Psoas muscle (tissue), 8 donors: Measurements from ENCODE around the gene ATP8B4. TPM values are rescaled to one million over a fixed set of nuclear protein-coding genes. Genes with fewer than 3 reads are reported as not detected.

Experiments
- ATAC-seq, 4 donors: fragments of 200-7000 bp; cut with Tn5 transposase; one replicate each; pipeline ENCODE4 v1.9.1; 2020; ENCODE audit warnings: moderate library complexity in 3 of 4, mild to moderate bottlenecking in 2 of 4
- DNase-seq, 2 donors: peaks; one replicate each; pipeline ENCODE4 v3.0.0-alpha.2; 2020
- H3K27ac ChIP-seq: fragments of 200-600 bp; one replicate; pipeline ENCODE4 v1.8.0; 2022
- H3K27me3 ChIP-seq, 3 donors: fragments of 200-600 bp in 1 of 3; one replicate each; pipeline versions ENCODE4 v1.6.1 to v1.8.0; 2013 to 2022; ENCODE audit warnings: low read length in 2 of 3, mild to moderate bottlenecking in 2 of 3, moderate library complexity in 1 of 3; ENCODE audit not compliant: insufficient read depth in 3 of 3
- H3K36me3 ChIP-seq, 2 donors: fragments of 200-600 bp in 1 of 2; one replicate each; pipeline versions ENCODE4 v1.6.1 to v1.8.0; 2013 to 2022; ENCODE audit warnings: low read depth in 1 of 2, mild to moderate bottlenecking in 1 of 2, moderate library complexity in 1 of 2; ENCODE audit not compliant: insufficient read depth in 1 of 2
- H3K4me1 ChIP-seq: fragments of 200-600 bp; one replicate; pipeline ENCODE4 v1.8.0; 2022
- H3K4me3 ChIP-seq: fragments of 200-600 bp; one replicate; pipeline ENCODE4 v1.8.0; 2022; ENCODE audit warnings: mild to moderate bottlenecking
- H3K9me3 ChIP-seq: fragments of 200-600 bp; one replicate; pipeline ENCODE4 v1.8.0; 2022
- WGBS, 3 donors: extraction: QIAGEN DNeasy Blood & Tissue Kit; methylation state at CpG; one replicate each; pipeline versions ENCODE4 v1.1.6 to v1.1.7; 2013; 5-methylcytosine and 5-hydroxymethylcytosine counted together
- intact Hi-C, 2 donors: fragments of 100-400 bp; cut with DNase I; formaldehyde crosslinking; loops; one replicate each; pipeline versions ENCODE4 v1.11.0 to v1.14.2; 2022
- polyA plus RNA-seq, 3 donors: library from polyadenylated mRNA; stranded (reverse); fragments of 200-250 nt; gene quantifications; one replicate each; pipeline ENCODE4 v1.2.3, GENCODE V29; 2013
- total RNA-seq, 4 donors: library from RNA; stranded (reverse); fragmentation: NEBNext Ultra II Directional in 2 of 4; extraction: Animal tissue kit (Norgen Biotek cat#: 25700) in 2 of 4; gene quantifications; one replicate each; pipeline versions ENCODE4 v1.2.1 to v1.2.4, GENCODE V29; 2021 to 2023
- TF ChIP-seq, protein P1 (sequence below): fragments of 200-600 bp; IDR thresholded peaks from one replicate; pipeline ENCODE4 v1.8.0; 2022; ENCODE audit warnings: antibody characterized with exemption
- donor health status: healthy with polysubstance abuse.
- donor health status: DM: no; HTN: no; CAD: no; lungs with moderate emphysema.
- donor health status: Bipolar disorder and iron deficiency.
- donor health status: healthy.
- donor health status: DM: yes; HTN: yes; CAD: no.
- donor health status: DM: no; HTN: no; CAD: no.
- donor health status: DM: no; HTN: no; CAD: no.
- donor health status: DM: yes; HTN: yes; CAD: no.

Gene ATP8B4
- total and polyA plus RNA-seq, 7 donors: 0.25 to 2.2 (median 1.0) TPM

DNA sequence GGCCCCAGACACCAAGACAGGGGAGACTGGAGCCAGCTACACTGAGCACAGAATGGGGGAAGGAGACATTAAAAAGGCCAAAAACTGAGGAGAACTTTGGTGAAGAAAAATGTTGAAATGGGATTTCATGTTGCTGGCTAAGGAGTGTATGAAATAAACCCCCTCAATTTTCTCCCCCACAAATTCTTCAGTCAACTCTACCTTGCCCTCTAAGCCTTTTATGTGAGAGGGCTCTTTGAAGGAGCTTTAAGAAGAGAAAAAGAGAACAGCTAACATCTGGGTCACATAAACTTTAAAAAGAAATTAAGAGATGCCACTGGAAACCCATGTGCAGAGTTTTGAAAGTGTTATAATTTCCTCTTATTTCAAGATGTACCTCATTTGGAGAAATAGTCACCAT, 88.6 kb downstream of the ATP8B4 start:
- DNase-seq (no peak), ATAC-seq (no peak)
- Histone ChIP-seq H3K9me3 (no peaks in the 10 kb centered on the region), H3K27ac (no peak overlapping the region), H3K36me3 (no peaks in the 10 kb centered on the region), H3K27me3 (no peaks in the 10 kb centered on the region), H3K4me1 (no peaks in the 10 kb centered on the region), H3K4me3 (no peak overlapping the region)
- TF ChIP-seq, protein P1, sequence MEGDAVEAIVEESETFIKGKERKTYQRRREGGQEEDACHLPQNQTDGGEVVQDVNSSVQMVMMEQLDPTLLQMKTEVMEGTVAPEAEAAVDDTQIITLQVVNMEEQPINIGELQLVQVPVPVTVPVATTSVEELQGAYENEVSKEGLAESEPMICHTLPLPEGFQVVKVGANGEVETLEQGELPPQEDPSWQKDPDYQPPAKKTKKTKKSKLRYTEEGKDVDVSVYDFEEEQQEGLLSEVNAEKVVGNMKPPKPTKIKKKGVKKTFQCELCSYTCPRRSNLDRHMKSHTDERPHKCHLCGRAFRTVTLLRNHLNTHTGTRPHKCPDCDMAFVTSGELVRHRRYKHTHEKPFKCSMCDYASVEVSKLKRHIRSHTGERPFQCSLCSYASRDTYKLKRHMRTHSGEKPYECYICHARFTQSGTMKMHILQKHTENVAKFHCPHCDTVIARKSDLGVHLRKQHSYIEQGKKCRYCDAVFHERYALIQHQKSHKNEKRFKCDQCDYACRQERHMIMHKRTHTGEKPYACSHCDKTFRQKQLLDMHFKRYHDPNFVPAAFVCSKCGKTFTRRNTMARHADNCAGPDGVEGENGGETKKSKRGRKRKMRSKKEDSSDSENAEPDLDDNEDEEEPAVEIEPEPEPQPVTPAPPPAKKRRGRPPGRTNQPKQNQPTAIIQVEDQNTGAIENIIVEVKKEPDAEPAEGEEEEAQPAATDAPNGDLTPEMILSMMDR: no peak
- intact Hi-C loops: no loop called here

DNA sequence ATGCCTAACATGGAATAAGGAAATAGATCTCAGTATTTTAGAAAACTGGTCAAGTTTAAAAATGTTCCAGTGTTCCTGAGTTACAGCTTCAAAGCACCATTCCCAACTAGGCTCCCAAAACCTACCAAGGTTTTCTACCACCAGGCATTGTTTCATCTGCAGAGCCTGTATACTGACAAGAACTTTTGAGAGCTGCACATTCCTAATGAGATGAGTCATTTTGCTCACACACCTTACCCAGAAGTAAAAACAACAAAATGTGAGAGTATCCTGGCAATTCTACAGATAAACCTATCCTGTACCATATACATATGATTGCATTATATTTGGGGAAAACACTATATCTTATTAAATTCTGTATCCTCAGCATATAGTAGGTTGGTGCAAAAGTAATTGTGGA, 90.7 kb downstream of the ATP8B4 start:
- intact Hi-C loops: no loop called here
- no peak for ATAC-seq
- Histone ChIP-seq H3K4me3 (no peak overlapping the region), H3K36me3 (no peaks in the 10 kb centered on the region), H3K4me1 (no peaks in the 10 kb centered on the region), H3K27ac (no peak overlapping the region), H3K27me3 (no peaks in the 10 kb centered on the region), H3K9me3 (no peaks in the 10 kb centered on the region)
- DNase-seq: no peak
- TF ChIP-seq, protein P1: no peak

DNA sequence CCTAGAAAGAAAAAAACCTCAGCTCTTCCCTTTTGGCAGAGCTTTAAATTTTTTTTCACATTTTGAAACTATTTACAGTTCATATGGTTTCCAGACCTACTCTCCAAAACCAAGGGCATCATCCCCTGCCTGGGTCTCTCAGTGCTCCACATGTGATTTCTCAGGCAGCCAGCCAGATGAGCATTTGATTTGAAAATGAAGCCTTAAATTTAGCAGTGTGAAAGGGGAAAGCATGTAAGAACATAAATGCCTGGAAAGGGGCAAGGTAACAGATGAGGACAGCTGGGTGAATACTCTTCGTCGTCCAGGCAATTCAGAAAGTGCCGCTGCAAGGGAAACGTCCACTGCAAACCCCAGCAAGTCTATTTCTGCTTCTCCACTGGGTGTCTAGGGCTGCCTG, 94.8 kb downstream of the ATP8B4 start:
- intact Hi-C loops: no loop called here
- Histone ChIP-seq H3K36me3 (no peaks in the 10 kb centered on the region), H3K27ac (no peak overlapping the region), H3K27me3 (no peaks in the 10 kb centered on the region), H3K4me1 (no peaks in the 10 kb centered on the region), H3K9me3 (no peaks in the 10 kb centered on the region), H3K4me3 (no peak overlapping the region)
- DNase-seq (no peak), ATAC-seq (no peak)
- TF ChIP-seq, protein P1: no peak
- 6 to 19% (median 14%) methylated on average over 4 of the region's 4 CpGs for WGBS, 3 donors

DNA sequence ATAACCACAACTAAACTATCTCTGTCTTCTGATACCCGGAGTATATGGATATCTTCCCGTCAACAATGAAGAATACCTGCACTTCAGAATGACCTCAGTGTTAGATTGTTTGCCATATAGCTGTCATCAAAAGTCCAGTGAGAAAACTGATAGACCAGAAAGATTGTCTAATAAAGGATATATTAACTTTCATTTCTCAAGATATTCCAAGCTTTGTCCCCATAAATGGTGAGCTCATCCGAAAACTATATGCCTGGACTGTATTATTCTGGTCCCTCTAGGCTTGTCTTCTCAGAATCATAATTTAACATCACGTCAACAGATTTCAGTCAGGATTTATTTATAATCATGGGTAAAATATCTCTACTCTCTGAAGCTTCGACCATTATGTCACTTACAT, 100.5 kb downstream of the ATP8B4 start:
- intact Hi-C loops: no loop called here
- DNase-seq: no peak
- H3K36me3 ChIP-seq: no peaks in the 10 kb centered on the region
- TF ChIP-seq, protein P1: no peak
- no peak overlapping the region for H3K27ac ChIP-seq
- ATAC-seq: no peak
- no peak overlapping the region for H3K4me3 ChIP-seq
- no peaks in the 10 kb centered on the region for H3K4me1 ChIP-seq
- WGBS, 3 donors: 80 to 84% (median 82%) methylated on average over 5 of the region's 5 CpGs
- H3K27me3 ChIP-seq: no peaks in the 10 kb centered on the region
- no peaks in the 10 kb centered on the region for H3K9me3 ChIP-seq

DNA sequence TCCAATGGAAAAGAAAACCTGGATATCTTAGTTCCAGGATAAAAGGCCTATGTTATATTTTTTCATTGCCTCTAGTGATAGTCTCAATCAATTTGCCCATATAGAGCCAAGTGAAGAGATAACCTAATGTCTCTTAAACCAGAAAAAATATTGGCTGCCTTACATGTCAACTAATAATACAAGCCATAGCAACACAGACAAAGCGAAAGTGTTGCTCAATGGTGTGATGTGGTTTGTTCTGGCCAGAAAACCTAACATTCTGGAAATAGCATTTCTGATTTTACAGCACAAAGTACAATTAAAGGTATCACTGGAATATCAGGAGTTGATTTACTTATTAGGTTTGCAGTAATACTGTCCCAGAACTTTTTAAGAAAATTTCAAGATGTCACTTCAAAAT, 101.5 kb downstream of the ATP8B4 start:
- Histone ChIP-seq H3K4me3 (no peak overlapping the region), H3K9me3 (no peaks in the 10 kb centered on the region), H3K4me1 (no peaks in the 10 kb centered on the region), H3K36me3 (no peaks in the 10 kb centered on the region), H3K27me3 (no peaks in the 10 kb centered on the region), H3K27ac (no peak overlapping the region)
- TF ChIP-seq, protein P1: no peak
- intact Hi-C loops: no loop called here
- ATAC-seq (no peak), DNase-seq (no peak)
- WGBS, 3 donors: 41 to 76% (median 57%) methylated on average over 1 of the region's 1 CpG
